Memory B cell (primary cell): Measurements from ENCODE around the gene RBBP8NL.
A peak's percentile ranks its signal among the peaks of the same experiment; 100 is the strongest.

Experiments used
- ATAC-seq: fragments of 150-1000 bp; cut with Tn5 transposase; 2 replicates; pipeline ENCODE4 v1.10.0; 2021; ENCODE audit warnings: low read depth, mild to moderate bottlenecking, moderate library complexity
- DNase-seq, 2 donors: peaks; one replicate each; pipeline ENCODE4 v3.0.0; 2022; ENCODE audit warnings: low spot score in 2 of 2
- H3K27ac Mint-ChIP-seq: one replicate; pipeline ENCODE4 v1.8.0; 2022; ENCODE audit warnings: mild to moderate bottlenecking, moderate library complexity, mixed read lengths
- H3K27me3 Mint-ChIP-seq: one replicate; pipeline ENCODE4 v1.8.0; 2022; ENCODE audit warnings: mixed read lengths
- H3K36me3 Mint-ChIP-seq: one replicate; pipeline ENCODE4 v1.8.0; 2022; ENCODE audit warnings: mild to moderate bottlenecking, mixed read lengths
- H3K4me1 Mint-ChIP-seq: one replicate; pipeline ENCODE4 v1.8.0; 2022; ENCODE audit warnings: mixed read lengths
- H3K4me3 Mint-ChIP-seq: one replicate; pipeline ENCODE4 v1.8.0; 2022; ENCODE audit warnings: mild to moderate bottlenecking, moderate library complexity, mixed read lengths
- H3K9me3 Mint-ChIP-seq: one replicate; pipeline ENCODE4 v1.8.0; 2022; ENCODE audit warnings: mixed read lengths

Gene RBBP8NL

GRCh38 chr20:62372042-62372993, 55.0 kb downstream of the RBBP8NL start:
- H3K9me3 Mint-ChIP-seq, result no peaks in the 10 kb centered on the region
- peaks cover 10% of the 10 kb centered on the region for H3K27me3 Mint-ChIP-seq
- peaks cover 18% of the 10 kb centered on the region for H3K4me1 Mint-ChIP-seq
- DNase-seq (no peak), ATAC-seq (no peak)
- H3K27ac Mint-ChIP-seq, result no peak overlapping the region
- no peak overlapping the region for H3K4me3 Mint-ChIP-seq
- H3K36me3 Mint-ChIP-seq, result peaks cover 2% of the 10 kb centered on the region

GRCh38 chr20:62371588-62372041, 55.7 kb downstream of the RBBP8NL start:
- Mint-ChIP-seq H3K36me3 (peaks cover 2% of the 10 kb centered on the region), H3K27ac (no peak overlapping the region), H3K4me1 (peaks cover 18% of the 10 kb centered on the region), H3K4me3 (no peak overlapping the region), H3K9me3 (no peaks in the 10 kb centered on the region), H3K27me3 (peaks cover 10% of the 10 kb centered on the region)
- no peak for ATAC-seq
- no peak for DNase-seq

GRCh38 chr20:62370807-62371587, 56.3 kb downstream of the RBBP8NL start:
- H3K4me1 Mint-ChIP-seq, result peaks cover 18% of the 10 kb centered on the region
- no peak overlapping the region for H3K4me3 Mint-ChIP-seq
- DNase-seq (no peak), ATAC-seq (no peak)
- H3K27ac Mint-ChIP-seq, result no peak overlapping the region
- H3K36me3 Mint-ChIP-seq, result peaks cover 2% of the 10 kb centered on the region
- H3K27me3 Mint-ChIP-seq, result peaks cover 10% of the 10 kb centered on the region
- H3K9me3 Mint-ChIP-seq, result no peaks in the 10 kb centered on the region

- H3K36me3 Mint-ChIP-seq, result peaks cover 2% of the 10 kb centered on the region
- ATAC-seq, result no peak
- H3K9me3 Mint-ChIP-seq, result no peaks in the 10 kb centered on the region
- peaks cover 10% of the 10 kb centered on the region for H3K27me3 Mint-ChIP-seq
- no peak overlapping the region for H3K27ac Mint-ChIP-seq
- H3K4me3 Mint-ChIP-seq, result no peak overlapping the region
- DNase-seq, result no peak
- peaks cover 22% of the 10 kb centered on the region for H3K4me1 Mint-ChIP-seq
Observed at GRCh38 chr20:62370115-62370806, 57.1 kb downstream of the RBBP8NL start.

GRCh38 chr20:62369815-62370114, 57.6 kb downstream of the RBBP8NL start:
- Mint-ChIP-seq H3K36me3 (peaks cover 2% of the 10 kb centered on the region), H3K9me3 (no peaks in the 10 kb centered on the region), H3K27me3 (peaks cover 10% of the 10 kb centered on the region), H3K27ac (no peak overlapping the region), H3K4me1 (peaks cover 22% of the 10 kb centered on the region), H3K4me3 (no peak overlapping the region)
- ATAC-seq, result no peak
- DNase-seq, result no peak

GRCh38 chr20:62368976-62369814, 58.1 kb downstream of the RBBP8NL start:
- H3K27ac Mint-ChIP-seq, result no peak overlapping the region
- DNase-seq (no peak), ATAC-seq (no peak)
- peaks cover 8% of the 10 kb centered on the region for H3K27me3 Mint-ChIP-seq
- H3K4me1 Mint-ChIP-seq, result peaks cover 20% of the 10 kb centered on the region
- no peak overlapping the region for H3K4me3 Mint-ChIP-seq
- peaks cover 2% of the 10 kb centered on the region for H3K36me3 Mint-ChIP-seq
- H3K9me3 Mint-ChIP-seq, result no peaks in the 10 kb centered on the region

GRCh38 chr20:62368392-62368975, 58.9 kb downstream of the RBBP8NL start:
- no peak for ATAC-seq
- H3K4me3 Mint-ChIP-seq, result peak overlapping the region; percentile 86
- H3K27ac Mint-ChIP-seq, result no peak overlapping the region
- H3K36me3 Mint-ChIP-seq, result peaks cover 2% of the 10 kb centered on the region
- DNase-seq, result no peak
- peaks cover 21% of the 10 kb centered on the region for H3K4me1 Mint-ChIP-seq
- H3K27me3 Mint-ChIP-seq, result peaks cover 7% of the 10 kb centered on the region
- H3K9me3 Mint-ChIP-seq, result no peaks in the 10 kb centered on the region

GRCh38 chr20:62367633-62368391, 59.5 kb downstream of the RBBP8NL start:
- Mint-ChIP-seq H3K27ac (peak overlapping the region; percentile 53), H3K27me3 (peaks cover 2% of the 10 kb centered on the region), H3K36me3 (peaks cover under 1% of the 10 kb centered on the region), H3K4me3 (peak overlapping the region; percentile 86), H3K4me1 (peaks cover 17% of the 10 kb centered on the region), H3K9me3 (no peaks in the 10 kb centered on the region)
- DNase-seq (peak; percentile 33 to 44), ATAC-seq (peak; percentile 23)

GRCh38 chr20:62367136-62367632, 60.2 kb downstream of the RBBP8NL start, which contains the start of gene LAMA5:
LAMA5 (minus strand) TSS chr20:62367312; CDS start chr20:62367245, 67 bp downstream.
- peak in 1 of 2 donors; percentile 53 for DNase-seq
- Mint-ChIP-seq H3K27me3 (peaks cover 1% of the 10 kb centered on the region), H3K27ac (peak within 1 kb of the TSS; percentile 53), H3K4me3 (peak within 1 kb of the TSS; percentile 86), H3K4me1 (peaks cover 19% of the 10 kb centered on the region), H3K36me3 (no peaks in the 10 kb centered on the region), H3K9me3 (no peaks in the 10 kb centered on the region)
- ATAC-seq, result peak; percentile 46

- Mint-ChIP-seq H3K27ac (no peak overlapping the region), H3K9me3 (no peaks in the 10 kb centered on the region)
- ATAC-seq, result peak; percentile 55
Observed at GRCh38 chr20:62366370-62367135, 60.8 kb downstream of the RBBP8NL start.

GRCh38 chr20:62365814-62366369, 61.4 kb downstream of the RBBP8NL start:
- Mint-ChIP-seq H3K27ac (peak overlapping the region; percentile 18), H3K4me3 (peak overlapping the region; percentile 49), H3K27me3 (peaks cover 1% of the 10 kb centered on the region), H3K36me3 (no peaks in the 10 kb centered on the region), H3K4me1 (peaks cover 19% of the 10 kb centered on the region), H3K9me3 (no peaks in the 10 kb centered on the region)
- DNase-seq, result no peak
- ATAC-seq, result peak; percentile 39

More at GRCh38 chr20:62366370-62367135, 60.8 kb downstream of the RBBP8NL start:
- Mint-ChIP-seq H3K4me3 (peak overlapping the region; percentile 56), H3K4me1 (peaks cover 19% of the 10 kb centered on the region), H3K27me3 (peaks cover 1% of the 10 kb centered on the region), H3K36me3 (no peaks in the 10 kb centered on the region)
- DNase-seq, result peak; percentile 27 to 48
